HG03139 (cell line): ENCODE measurements around the gene SH3YL1.

ENCODE experiments used
- ATAC-seq: cut with Tn5 transposase; IDR thresholded peaks from one replicate; pipeline ENCODE4 v1.9.1; 2021; ENCODE audit not compliant: unreplicated experiment

SH3YL1 gene

GRCh38 chr2:228115-228514 lies 35.7 kb downstream of the SH3YL1 start:
- no peak for ATAC-seq

GRCh38 chr2:223971-224760 lies 39.7 kb downstream of the SH3YL1 start:
- no peak for ATAC-seq

DNA sequence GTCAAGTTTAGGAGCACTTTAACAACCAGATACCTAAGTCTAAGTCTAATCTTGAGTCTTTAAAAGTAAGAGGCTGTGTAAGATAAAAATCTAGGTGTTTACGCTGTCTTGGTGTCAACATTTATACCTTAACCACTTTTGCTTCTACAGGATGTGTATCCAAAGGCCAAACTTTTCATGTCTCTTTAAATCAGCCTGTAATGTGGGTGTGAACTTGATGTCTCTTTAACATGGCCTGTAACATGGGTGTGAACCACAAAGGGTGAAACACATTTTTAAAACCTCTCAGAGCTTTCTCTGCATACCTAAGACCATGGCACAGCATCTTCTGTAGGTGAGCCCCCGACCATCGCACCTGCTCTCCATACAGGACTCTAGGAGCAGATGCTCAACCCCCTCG lies 40.4 kb downstream of the SH3YL1 start:
- ATAC-seq: no peak

GRCh38 chr2:216068-216467 lies 47.8 kb downstream of the SH3YL1 start:
- ATAC-seq: no peak

DNA sequence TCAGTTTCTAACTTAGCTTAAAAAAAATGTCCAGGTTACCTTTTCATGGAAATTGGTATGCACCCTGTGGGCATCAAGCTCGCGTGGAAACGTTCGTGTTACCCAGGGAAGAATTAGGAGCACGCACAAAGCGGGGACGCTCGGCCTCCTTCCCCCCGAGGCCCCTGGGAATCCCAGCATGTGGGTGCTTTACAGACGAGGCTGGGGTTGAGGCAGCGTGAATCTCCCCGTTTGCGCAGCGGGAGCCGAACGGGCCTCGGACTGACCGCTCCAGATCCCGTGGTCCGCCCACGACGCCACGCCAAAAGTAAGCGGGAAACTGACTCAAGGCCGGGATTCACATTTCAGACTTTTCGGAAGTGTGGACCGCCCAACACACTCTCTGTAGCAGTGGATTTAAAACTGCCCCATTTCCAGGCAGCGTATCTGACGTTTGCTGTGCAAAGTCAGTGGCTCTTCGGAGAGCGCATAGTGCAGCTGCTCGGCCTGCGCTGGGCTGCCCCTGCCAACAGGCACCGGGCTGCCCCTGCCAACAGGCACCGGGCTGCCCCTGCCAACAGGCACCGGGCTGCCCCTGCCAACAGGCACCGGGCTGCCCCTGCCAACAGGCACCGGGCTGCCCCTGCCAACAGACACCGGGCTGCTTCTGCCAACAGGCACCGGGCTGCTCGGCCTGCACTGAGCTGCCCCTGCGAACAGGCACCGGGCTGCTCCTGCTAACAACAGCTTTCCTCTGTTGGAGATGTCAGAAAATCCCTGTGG lies 49.7 kb downstream of the SH3YL1 start:
- ATAC-seq: no peak

- no peak for ATAC-seq
Observed at GRCh38 chr2:211486-212184, 52.2 kb downstream of the SH3YL1 start.

DNA sequence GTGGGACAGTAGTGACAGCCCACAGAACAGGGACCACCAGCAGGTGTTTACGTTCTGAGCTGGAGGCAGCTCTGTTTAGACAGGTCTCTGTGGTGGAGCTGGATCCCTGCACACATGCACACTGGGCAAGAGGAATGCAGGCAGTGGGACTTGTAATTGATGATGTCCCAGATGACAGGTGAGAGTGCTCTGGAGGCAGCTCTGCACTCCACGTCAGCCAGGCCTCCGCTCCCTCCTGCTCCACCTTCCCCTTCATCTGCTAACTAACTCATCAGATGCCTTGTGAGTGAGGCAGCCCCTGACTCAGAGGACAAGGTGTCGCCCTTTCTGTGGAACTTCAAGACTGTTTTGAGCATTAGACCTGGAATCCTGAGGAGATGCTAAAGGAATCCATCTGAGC lies 53.2 kb downstream of the SH3YL1 start:
- no peak for ATAC-seq

- no peak for ATAC-seq
Observed at GRCh38 chr2:209470-209869, 54.4 kb downstream of the SH3YL1 start.

DNA sequence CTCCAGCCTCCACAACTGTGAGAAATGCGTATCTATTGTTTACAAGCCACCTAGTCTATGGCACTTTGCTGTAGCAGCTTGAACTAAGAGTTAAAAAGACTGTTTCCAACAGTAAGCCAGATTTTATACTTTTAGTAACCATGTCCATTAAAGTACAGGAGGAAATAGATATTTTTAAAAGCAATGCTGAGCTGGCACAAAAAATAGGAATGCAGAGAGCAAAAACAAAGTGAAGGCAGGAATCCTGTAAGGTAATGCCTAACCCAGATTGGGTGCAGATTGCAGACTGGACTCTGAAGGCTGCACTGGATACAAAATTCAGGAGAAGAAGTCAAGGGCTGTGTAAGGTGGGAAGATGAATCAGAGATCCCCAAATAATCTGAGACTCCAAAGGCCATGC lies 55.5 kb downstream of the SH3YL1 start:
- ATAC-seq: no peak

DNA sequence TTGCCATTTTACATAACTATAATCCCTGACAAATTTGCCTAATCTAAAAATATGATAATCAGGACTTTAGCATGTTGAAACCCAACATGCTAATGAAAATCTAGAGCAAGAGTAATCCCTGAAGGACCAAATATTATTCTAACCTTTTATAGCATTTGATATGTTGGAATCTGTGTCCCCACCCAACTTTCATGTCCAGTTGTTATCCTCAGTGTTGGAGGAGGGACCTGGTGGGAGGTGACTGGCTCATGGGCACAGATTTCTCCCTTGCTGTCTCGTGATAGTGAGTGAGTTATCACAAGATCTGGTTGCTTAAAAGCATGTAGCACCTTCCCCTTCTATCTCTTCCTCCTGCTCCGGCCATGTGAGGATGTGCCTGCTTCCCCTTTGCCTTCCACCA lies 59.8 kb downstream of the SH3YL1 start:
- ATAC-seq: no peak

DNA sequence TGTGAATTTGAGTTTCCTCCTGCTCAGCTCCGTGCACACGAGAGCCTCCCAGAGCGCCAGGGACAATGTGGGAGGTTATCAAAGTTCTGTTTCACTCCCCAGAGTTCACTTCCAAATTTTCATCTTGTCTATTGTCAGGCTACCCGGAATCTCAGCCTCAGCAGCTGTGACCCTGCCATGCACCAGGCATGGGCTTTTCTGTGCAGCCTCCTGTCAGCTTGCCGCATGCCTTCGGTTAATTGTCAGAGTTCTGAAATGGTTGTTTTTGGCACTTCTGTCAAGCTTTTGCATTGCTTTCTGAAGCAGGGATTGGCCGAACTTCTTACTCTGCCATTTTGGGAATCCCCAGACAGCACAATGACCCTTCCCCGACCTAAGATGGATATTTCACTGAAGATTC lies 60.4 kb downstream of the SH3YL1 start:
- no peak for ATAC-seq

DNA sequence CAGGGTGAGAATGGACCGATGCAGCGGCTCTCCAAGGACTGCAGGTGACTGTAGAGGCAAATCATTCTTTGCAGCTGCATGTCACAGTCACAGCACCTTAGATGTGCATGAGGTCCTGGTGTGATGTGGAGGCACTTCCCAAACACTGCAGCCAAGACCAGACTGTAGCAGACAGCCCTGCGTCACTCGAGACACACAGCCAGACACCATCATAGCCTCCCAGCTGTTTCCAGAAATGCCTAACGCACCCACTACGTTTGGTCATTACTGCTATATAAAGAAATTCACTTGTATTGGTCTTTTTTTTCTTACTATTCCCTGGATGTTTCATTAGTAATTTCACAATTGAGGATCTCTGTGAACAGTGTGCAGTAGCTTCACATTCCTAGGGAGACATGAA lies 60.9 kb downstream of the SH3YL1 start:
- no peak for ATAC-seq

- ATAC-seq: no peak
Observed at GRCh38 chr2:201648-202433, 62.0 kb downstream of the SH3YL1 start.

DNA sequence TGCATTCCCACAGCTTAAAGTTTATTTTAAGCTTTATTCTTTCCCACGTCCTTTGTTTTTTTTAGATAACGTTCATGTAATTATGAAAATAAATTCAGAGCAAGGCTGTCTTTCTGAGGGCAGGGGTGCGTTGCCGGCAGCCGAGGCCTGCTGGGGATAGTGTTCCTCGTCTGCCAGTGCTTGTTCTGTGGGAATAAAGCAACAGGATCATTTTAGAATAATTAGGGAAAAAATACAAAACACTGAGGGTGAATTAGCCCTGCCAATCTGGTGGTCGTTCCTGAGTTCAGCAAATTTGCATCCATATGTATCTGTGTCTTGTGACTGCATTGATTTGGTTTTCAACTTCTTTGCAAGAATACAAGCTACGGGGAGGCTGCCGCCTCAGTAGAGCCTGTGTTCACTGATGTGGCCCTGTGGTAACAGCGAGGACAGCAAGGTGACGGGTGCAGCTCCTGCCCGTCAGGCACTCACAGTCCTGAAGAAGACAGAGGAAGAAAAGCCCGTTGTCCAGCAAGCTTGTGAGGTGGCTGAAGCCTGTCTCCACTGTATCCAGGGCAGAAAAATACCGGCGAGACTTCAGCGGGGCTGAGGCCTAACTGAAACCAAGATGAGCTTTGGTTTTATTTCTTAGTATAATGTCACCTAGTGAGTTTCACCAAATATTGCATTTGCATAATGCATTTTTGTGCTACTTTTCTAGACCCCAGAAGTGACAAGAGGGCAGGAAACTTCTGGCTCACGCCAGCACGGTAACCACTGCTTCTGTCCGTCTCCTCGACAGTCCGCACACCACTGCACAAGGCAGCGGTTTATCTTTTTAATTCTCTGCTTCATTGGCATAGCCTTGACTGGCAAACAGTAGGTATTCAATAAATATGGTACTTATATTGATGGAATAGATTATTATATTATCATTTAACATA lies 64.5 kb downstream of the SH3YL1 start:
- no peak for ATAC-seq

- ATAC-seq: no peak
Observed at GRCh38 chr2:196406-196805, 67.4 kb downstream of the SH3YL1 start.

GRCh38 chr2:195932-196331 lies 67.9 kb downstream of the SH3YL1 start:
- ATAC-seq: no peak

- ATAC-seq: no peak
Observed at GRCh38 chr2:193141-193671, 70.6 kb downstream of the SH3YL1 start.

GRCh38 chr2:191311-192190 lies 72.3 kb downstream of the SH3YL1 start:
- ATAC-seq: no peak

- ATAC-seq: no peak
Observed at GRCh38 chr2:187825-188224, 76.0 kb downstream of the SH3YL1 start.
